Liver (tissue), 3 donors: ENCODE results near the gene PRIM1.

Experiments used
- CTCF ChIP-seq: fragments of 150-350 bp; IDR thresholded peaks from 2 replicates; pipeline ENCODE4 v1.5.1; 2017; ENCODE audit warnings: improper control_type of control experiment, low read depth, low read length; ENCODE audit not compliant: missing input control
- FOXA1 ChIP-seq: IDR thresholded peaks from 2 replicates; pipeline ENCODE4 v1.6.1; 2016; ENCODE audit warnings: antibody characterized with exemption
- HNF4A ChIP-seq, 2 donors: conservative IDR thresholded peaks; 2 replicates each; pipeline ENCODE4 v1.6.1; 2016; ENCODE audit warnings: antibody characterized with exemption in 2 of 2, mild to moderate bottlenecking in 2 of 2
- donor health status: healthy.
- donor health status: healthy.

DNA sequence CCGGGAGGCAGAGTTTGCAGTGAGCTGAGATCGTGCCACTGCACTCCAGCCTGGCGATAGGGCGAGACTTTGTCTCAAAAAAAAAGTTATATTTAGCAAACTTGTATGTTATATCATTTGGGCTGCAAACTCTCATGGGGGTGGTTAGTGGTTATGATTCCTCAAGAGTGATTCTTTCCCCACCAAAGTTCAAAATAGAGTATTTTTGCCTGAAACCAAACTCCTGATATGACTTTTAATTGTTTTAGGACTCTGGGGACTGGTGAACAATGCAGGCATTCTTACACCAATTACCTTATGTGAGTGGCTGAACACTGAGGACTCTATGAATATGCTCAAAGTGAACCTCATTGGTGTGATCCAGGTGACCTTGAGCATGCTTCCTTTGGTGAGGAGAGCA lies 29.6 kb upstream of the PRIM1 start:
- TF ChIP-seq HNF4A (conservative IDR thresholded peaks at IDR 0.05) (no peak), CTCF (no peak), FOXA1 (no peak)
